Liver (tissue), 9 donors: ENCODE data around the gene SERPINB7. TPM values are rescaled to one million over a fixed set of nuclear protein-coding genes. Genes with fewer than 3 reads are reported as not detected.

Experiments used
- DNase-seq: peaks from one replicate; pipeline ENCODE4 v3.0.0-alpha.2; 2017; ENCODE audit warnings: low spot score
- H3K27ac ChIP-seq, 2 donors: one replicate each; pipeline ENCODE4 v1.7.0; 2013; ENCODE audit warnings: inconsistent platforms in 2 of 2, low read length in 2 of 2, control low read depth in 1 of 2, low read depth in 1 of 2, mild to moderate bottlenecking in 1 of 2
- H3K27me3 ChIP-seq, 4 donors: one replicate each; pipeline versions ENCODE4 v1.6.1 to v1.7.0; 2013; ENCODE audit warnings: low read length in 3 of 4, inconsistent platforms in 1 of 4, mild to moderate bottlenecking in 1 of 4, moderate library complexity in 1 of 4; ENCODE audit not compliant: control insufficient read depth in 4 of 4, insufficient read depth in 4 of 4
- H3K36me3 ChIP-seq, 4 donors: one replicate each; pipeline versions ENCODE4 v1.6.1 to v1.7.0; 2013; ENCODE audit warnings: low read length in 3 of 4, mild to moderate bottlenecking in 3 of 4, low read depth in 1 of 4, moderate library complexity in 1 of 4; ENCODE audit not compliant: control insufficient read depth in 4 of 4, insufficient read depth in 3 of 4
- H3K4me1 ChIP-seq, 4 donors: one replicate each; pipeline versions ENCODE4 v1.6.1 to v1.7.0; 2013; ENCODE audit warnings: low read length in 3 of 4, mild to moderate bottlenecking in 3 of 4, moderate library complexity in 1 of 4; ENCODE audit not compliant: control insufficient read depth in 4 of 4, insufficient read depth in 4 of 4
- H3K4me3 ChIP-seq, 3 donors: one replicate each; pipeline versions ENCODE4 v1.6.1 to v1.7.0; 2013; ENCODE audit warnings: low read length in 3 of 3, control low read depth in 1 of 3, low read depth in 1 of 3, mild to moderate bottlenecking in 1 of 3
- H3K9ac ChIP-seq, 2 donors: one replicate each; pipeline ENCODE4 v1.7.0; 2013; ENCODE audit warnings: low read length in 2 of 2, mild to moderate bottlenecking in 2 of 2, moderate library complexity in 2 of 2, control low read depth in 1 of 2, low read depth in 1 of 2
- H3K9me3 ChIP-seq, 4 donors: one replicate each; pipeline versions ENCODE4 v1.6.1 to v1.7.0; 2013; ENCODE audit warnings: low read length in 3 of 4; ENCODE audit not compliant: control insufficient read depth in 4 of 4
- ATF3 ChIP-seq: IDR thresholded peaks from 2 replicates; pipeline ENCODE4 v1.6.1; 2016; ENCODE audit warnings: antibody characterized with exemption
- CTCF ChIP-seq: fragments of 150-350 bp; IDR thresholded peaks from 2 replicates; pipeline ENCODE4 v1.5.1; 2017; ENCODE audit warnings: improper control_type of control experiment, low read depth, low read length; ENCODE audit not compliant: missing input control
- FOXA1 ChIP-seq: IDR thresholded peaks from 2 replicates; pipeline ENCODE4 v1.6.1; 2016; ENCODE audit warnings: antibody characterized with exemption
- FOXA2 ChIP-seq: IDR thresholded peaks from 2 replicates; pipeline ENCODE4 v1.6.1; 2016; ENCODE audit warnings: antibody characterized with exemption
- GABPA ChIP-seq, 2 donors: IDR thresholded peaks in 1 of 2; conservative IDR thresholded peaks in 1 of 2; 2 replicates each; pipeline ENCODE4 v1.6.1; 2016; ENCODE audit warnings: antibody characterized with exemption in 2 of 2, mild to moderate bottlenecking in 1 of 2, moderate library complexity in 1 of 2
- HNF4A ChIP-seq, 2 donors: conservative IDR thresholded peaks; 2 replicates each; pipeline ENCODE4 v1.6.1; 2016; ENCODE audit warnings: antibody characterized with exemption in 2 of 2, mild to moderate bottlenecking in 2 of 2
- HNF4G ChIP-seq: IDR thresholded peaks from 2 replicates; pipeline ENCODE4 v1.6.1; 2016; ENCODE audit warnings: antibody characterized with exemption
- JUND ChIP-seq, 2 donors: IDR thresholded peaks; 2 replicates each; pipeline ENCODE4 v1.6.1; 2016; ENCODE audit warnings: antibody characterized with exemption in 2 of 2
- MAX ChIP-seq: IDR thresholded peaks from 2 replicates; pipeline ENCODE4 v1.6.1; 2016; ENCODE audit warnings: antibody characterized with exemption
- NR2F2 ChIP-seq: IDR thresholded peaks from 2 replicates; pipeline ENCODE4 v1.6.1; 2016; ENCODE audit warnings: antibody characterized with exemption
- RAD21 ChIP-seq, 2 donors: IDR thresholded peaks; 2 replicates each; pipeline ENCODE4 v1.6.1; 2016; ENCODE audit warnings: antibody characterized with exemption in 2 of 2, mild to moderate bottlenecking in 2 of 2
- REST ChIP-seq: IDR thresholded peaks from 2 replicates; pipeline ENCODE4 v1.6.1; 2016; ENCODE audit warnings: antibody characterized with exemption, mild to moderate bottlenecking
- SP1 ChIP-seq: IDR thresholded peaks from 2 replicates; pipeline ENCODE4 v1.6.1; 2018; ENCODE audit warnings: antibody characterized with exemption, mild to moderate bottlenecking
- TAF1 ChIP-seq: conservative IDR thresholded peaks from 2 replicates; pipeline ENCODE4 v1.6.1; 2016; ENCODE audit warnings: antibody characterized with exemption, mild to moderate bottlenecking
- YY1 ChIP-seq: IDR thresholded peaks from 2 replicates; pipeline ENCODE4 v1.6.1; 2016; ENCODE audit warnings: antibody characterized with exemption, mild to moderate bottlenecking
- ZBTB33 ChIP-seq: IDR thresholded peaks from 2 replicates; pipeline ENCODE4 v1.6.1; 2016; ENCODE audit warnings: antibody characterized with exemption
- WGBS: extraction: QIAGEN DNeasy Blood & Tissue Kit; methylation state at CpG from one replicate; pipeline ENCODE4 v1.1.7; 2013; 5-methylcytosine and 5-hydroxymethylcytosine counted together
- polyA plus RNA-seq, 2 donors: library from polyadenylated mRNA; stranded (reverse) in 1 of 2; unstranded in 1 of 2; fragments of 200-250 nt in 1 of 2; fragments of >200 nt in 1 of 2; fragmentation: Nextera tagmentation in 1 of 2; extraction: Ambion mirVana in 1 of 2; gene quantifications; one replicate each; pipeline versions ENCODE4 v1.2.1 to v1.2.3, GENCODE V29; 2013 to 2015
- total RNA-seq, 2 donors: library from RNA; depleted of rRNA; stranded (reverse); fragments of >200 nt; gene quantifications; one replicate each; pipeline ENCODE4 v1.2.3, GENCODE V29; 2014
- donor health status: healthy.
- donor health status: healthy.
- donor health status: healthy.
- donor health status: healthy.
- donor health status: healthy.

SERPINB7 gene
- total and polyA plus RNA-seq, 4 donors, result not detected

- TF ChIP-seq CTCF (peak; percentile 54), JUND (IDR thresholded peaks at IDR 0.05) (no peak)
Observed at GRCh38 chr18:63823516-63824219, 48.5 kb downstream of the SERPINB7 start (continued).

- 91% methylated on average over 2 of the region's 2 CpGs for WGBS
- no peaks in the 10 kb centered on the region for H3K9me3 ChIP-seq
- H3K4me3 ChIP-seq, result no peak overlapping the region
- H3K27me3 ChIP-seq, result no peaks in the 10 kb centered on the region
- H3K9ac ChIP-seq, result no peak overlapping the region
- no peak for DNase-seq
- H3K4me1 ChIP-seq, result no peaks in the 10 kb centered on the region
- H3K36me3 ChIP-seq, result no peaks in the 10 kb centered on the region
- TF ChIP-seq REST (no peak), NR2F2 (no peak), HNF4A (conservative IDR thresholded peaks at IDR 0.05) (no peak), YY1 (no peak), GABPA (IDR thresholded peaks at IDR 0.05 in 1 of 2, conservative IDR thresholded peaks at IDR 0.05 in 1 of 2) (no peak), ATF3 (no peak), HNF4G (no peak), FOXA1 (no peak), RAD21 (IDR thresholded peaks at IDR 0.05) (no peak), CTCF (no peak), ZBTB33 (no peak), TAF1 (no peak), MAX (no peak), FOXA2 (no peak), SP1 (no peak)
- H3K27ac ChIP-seq, result no peak overlapping the region
Observed at GRCh38 chr18:63824220-63824525, 49.0 kb downstream of the SERPINB7 start.
